Astrocyte (in vitro differentiated cells and primary cell): Measurements from ENCODE around the gene KIF2A.

Experiments
- CTCF ChIP-seq: IDR thresholded peaks from 2 replicates; pipeline ENCODE4 v1.5.1; 2011; ENCODE audit warnings: low read depth, mild to moderate bottlenecking, inconsistent platforms, low read length, moderate library complexity; ENCODE audit not compliant: insufficient read depth
- EZH2 ChIP-seq: IDR thresholded peaks from 2 replicates; pipeline ENCODE4 v1.6.1; 2012; ENCODE audit warnings: mild to moderate bottlenecking, low read length, inconsistent platforms; ENCODE audit not compliant: insufficient read depth

DNA sequence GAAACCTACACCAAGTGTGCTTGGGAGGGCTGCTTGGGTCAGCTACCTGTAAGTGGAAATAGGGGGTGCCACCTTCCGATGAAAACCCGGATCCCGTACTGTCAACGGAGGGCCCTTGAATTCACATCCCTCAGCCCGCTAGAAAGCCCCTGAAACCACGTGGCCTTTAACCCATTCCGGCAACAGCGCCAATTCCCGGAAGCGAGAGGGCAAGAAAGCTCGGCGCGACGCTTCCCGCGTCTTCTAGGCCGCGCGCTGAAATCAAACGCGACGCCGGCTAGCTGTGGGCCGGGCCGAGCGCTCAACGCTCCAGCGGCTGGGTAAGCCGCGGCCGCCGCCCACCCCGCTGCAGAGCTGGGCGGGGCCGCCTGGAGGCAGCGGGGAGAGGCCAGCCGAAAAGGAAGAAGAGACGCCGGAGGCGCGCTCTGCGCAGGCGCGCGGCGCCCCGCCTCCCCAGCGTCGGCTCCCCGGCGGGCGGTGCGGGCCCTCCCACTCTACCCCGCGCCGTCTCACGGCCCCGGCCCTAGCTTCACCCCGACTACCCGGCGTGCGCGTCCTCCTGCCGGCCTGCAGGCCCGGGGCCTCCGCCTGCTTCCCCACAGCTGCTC is at the start of gene KIF2A:
- no peak for TF ChIP-seq CTCF
- no peak for TF ChIP-seq EZH2
